ENCODE measurements around the gene LDHD. TPM values are rescaled to one million over a fixed set of nuclear protein-coding genes. Genes with fewer than 3 reads are reported as not detected.

The LDHD gene
- 10.1 TPM for total RNA-seq

- Histone ChIP-seq H3K27ac (peak within 1 kb of the TSS; percentile 43), H3K9me3 (no peaks in the 10 kb centered on the region), H3K27me3 (no peaks in the 10 kb centered on the region), H3K36me3 (no peaks in the 10 kb centered on the region), H3K4me1 (peaks cover 25% of the 10 kb centered on the region), H3K4me3 (peak within 1 kb of the TSS; percentile 48 to 52)
- intact Hi-C loops (cut with DNase I), result no loop called here
- TF ChIP-seq POLR2A (IDR thresholded peaks at IDR 0.05), result no peak
- TF ChIP-seq, protein P1, sequence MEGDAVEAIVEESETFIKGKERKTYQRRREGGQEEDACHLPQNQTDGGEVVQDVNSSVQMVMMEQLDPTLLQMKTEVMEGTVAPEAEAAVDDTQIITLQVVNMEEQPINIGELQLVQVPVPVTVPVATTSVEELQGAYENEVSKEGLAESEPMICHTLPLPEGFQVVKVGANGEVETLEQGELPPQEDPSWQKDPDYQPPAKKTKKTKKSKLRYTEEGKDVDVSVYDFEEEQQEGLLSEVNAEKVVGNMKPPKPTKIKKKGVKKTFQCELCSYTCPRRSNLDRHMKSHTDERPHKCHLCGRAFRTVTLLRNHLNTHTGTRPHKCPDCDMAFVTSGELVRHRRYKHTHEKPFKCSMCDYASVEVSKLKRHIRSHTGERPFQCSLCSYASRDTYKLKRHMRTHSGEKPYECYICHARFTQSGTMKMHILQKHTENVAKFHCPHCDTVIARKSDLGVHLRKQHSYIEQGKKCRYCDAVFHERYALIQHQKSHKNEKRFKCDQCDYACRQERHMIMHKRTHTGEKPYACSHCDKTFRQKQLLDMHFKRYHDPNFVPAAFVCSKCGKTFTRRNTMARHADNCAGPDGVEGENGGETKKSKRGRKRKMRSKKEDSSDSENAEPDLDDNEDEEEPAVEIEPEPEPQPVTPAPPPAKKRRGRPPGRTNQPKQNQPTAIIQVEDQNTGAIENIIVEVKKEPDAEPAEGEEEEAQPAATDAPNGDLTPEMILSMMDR (IDR thresholded peaks at IDR 0.05), result no peak
- TF ChIP-seq POLR2AphosphoS5 (IDR thresholded peaks at IDR 0.05; ENCODE audit: insufficient read depth in 1 of 2, low read depth in 1 of 2), result peak in 1 of 2 donors; percentile 71
- no peak for DNase-seq (ENCODE audit: extremely low spot score in 2 of 2)
Observed at GRCh38 chr16:75116081-75116910, at the start of gene LDHD. Gene LDHD (minus strand): TSS chr16:75116780. CDS start chr16:75116720, 60 bp downstream.

GRCh38 chr16:75160386-75160785 is 43.8 kb upstream of the LDHD start:
- H3K36me3 ChIP-seq, result no peaks in the 10 kb centered on the region
- no peaks in the 10 kb centered on the region for H3K4me1 ChIP-seq
- H3K27me3 ChIP-seq, result no peaks in the 10 kb centered on the region
- DNase-seq (ENCODE audit: extremely low spot score in 2 of 2), result no peak
- TF ChIP-seq POLR2A (IDR thresholded peaks at IDR 0.05) (no peak), POLR2AphosphoS5 (IDR thresholded peaks at IDR 0.05; ENCODE audit: insufficient read depth in 1 of 2, low read depth in 1 of 2) (no peak)
- TF ChIP-seq, protein P1 (IDR thresholded peaks at IDR 0.05), result no peak
- H3K4me3 ChIP-seq, result no peak overlapping the region
- intact Hi-C loops (cut with DNase I), result no loop called here
- no peaks in the 10 kb centered on the region for H3K9me3 ChIP-seq
- no peak overlapping the region for H3K27ac ChIP-seq

DNA sequence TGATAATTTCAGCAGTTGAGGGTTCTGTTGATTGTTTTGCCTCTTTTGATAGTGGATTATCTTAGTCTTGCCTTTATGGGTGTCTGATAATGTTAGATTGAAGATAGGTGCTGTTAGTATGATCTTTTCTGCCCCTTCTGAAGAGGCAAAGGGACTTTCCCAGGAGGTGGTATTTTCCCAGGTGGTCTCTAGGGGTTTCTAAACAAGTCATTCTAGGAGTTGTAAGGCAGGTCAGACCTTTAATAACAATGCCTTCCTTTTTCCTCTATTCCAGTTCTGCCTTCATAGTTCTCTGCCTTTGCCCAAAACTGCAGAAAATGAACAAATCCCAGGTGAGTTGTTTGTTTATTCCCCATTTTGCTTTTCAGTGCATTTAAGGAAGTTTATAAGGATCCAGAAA is 36.1 kb upstream of the LDHD start:
- Histone ChIP-seq H3K4me3 (no peak overlapping the region), H3K36me3 (peaks cover 0 to 19% of the 10 kb centered on the region in 2 donors), H3K27me3 (no peaks in the 10 kb centered on the region), H3K4me1 (peaks cover 3% of the 10 kb centered on the region), H3K9me3 (peaks cover 8% of the 10 kb centered on the region), H3K27ac (no peak overlapping the region)
- TF ChIP-seq POLR2AphosphoS5 (IDR thresholded peaks at IDR 0.05; ENCODE audit: insufficient read depth in 1 of 2, low read depth in 1 of 2) (no peak), POLR2A (IDR thresholded peaks at IDR 0.05) (no peak)
- TF ChIP-seq, protein P1 (IDR thresholded peaks at IDR 0.05), result no peak
- no peak for DNase-seq (ENCODE audit: extremely low spot score in 2 of 2)
- intact Hi-C loops (cut with DNase I), result no loop called here

- intact Hi-C loops (cut with DNase I), result no loop called here
- no peak overlapping the region for H3K27ac ChIP-seq
- TF ChIP-seq, protein P1 (IDR thresholded peaks at IDR 0.05), result no peak
- no peak for TF ChIP-seq POLR2AphosphoS5 (IDR thresholded peaks at IDR 0.05; ENCODE audit: insufficient read depth in 1 of 2, low read depth in 1 of 2)
- TF ChIP-seq POLR2A (IDR thresholded peaks at IDR 0.05), result no peak
- peaks cover 8% of the 10 kb centered on the region for H3K9me3 ChIP-seq
- DNase-seq (ENCODE audit: extremely low spot score in 2 of 2), result no peak
- H3K27me3 ChIP-seq, result no peaks in the 10 kb centered on the region
- peaks cover 0 to 19% of the 10 kb centered on the region in 2 donors for H3K36me3 ChIP-seq
- H3K4me1 ChIP-seq, result peaks cover 3% of the 10 kb centered on the region
- H3K4me3 ChIP-seq, result no peak overlapping the region
Observed at GRCh38 chr16:75151798-75152197, 35.2 kb upstream of the LDHD start.

All from vagina (tissue), 2 donors.